Measurements from ENCODE around the gene CACYBP.

DNA sequence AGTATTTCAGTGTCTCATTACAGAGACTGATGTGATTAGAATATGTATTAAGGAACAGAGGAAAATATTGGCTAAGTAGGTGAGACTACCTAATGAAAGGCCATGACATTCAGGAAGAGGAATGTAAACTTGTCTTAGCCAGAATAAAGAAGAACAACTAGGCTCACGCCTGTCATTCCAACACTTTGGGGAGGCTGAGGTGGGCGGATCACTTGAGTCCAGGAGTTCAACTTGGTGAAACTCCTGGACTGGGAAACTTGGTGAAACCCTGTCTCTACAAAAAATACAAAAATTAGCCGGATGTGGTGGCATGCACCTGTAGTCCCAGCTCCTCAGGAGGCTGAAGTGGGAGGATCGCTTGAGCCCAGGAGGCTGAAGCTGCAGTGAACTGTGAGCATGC, 14.8 kb upstream of the CACYBP start:
- TF ChIP-seq EZH2 (IDR thresholded peaks at IDR 0.05; ENCODE audit: insufficient read depth, poor library complexity, severe bottlenecking), result no peak
- no peak for TF ChIP-seq EZH2phosphoT487 (IDR thresholded peaks at IDR 0.05; ENCODE audit: insufficient read depth, low read depth)

Data from GM23248 (cell line).